Tibial nerve (tissue), 3 donors: Measurements from ENCODE around the gene PCSK7.
"Not testable (repeated sequence)": the region's sequence is repeated elsewhere in the genome, so short reads cannot be mapped to it uniquely, and the experiment has no call there.

Experiments used
- CTCF ChIP-seq, 5 experiments: fragments of 200-600 bp in 3 of 5; fragments of 450-650 bp in 2 of 5; sonication (generic) in 3 of 5; IDR thresholded peaks; one replicate each; pipeline ENCODE4 v1.5.1; 2016 to 2019; ENCODE audit warnings: antibody characterized with exemption in 5 of 5, mild to moderate bottlenecking in 3 of 5, moderate library complexity in 2 of 5
- POLR2A ChIP-seq, 2 donors: fragments of 450-650 bp; IDR thresholded peaks; one replicate each; pipeline ENCODE4 v1.6.1; 2017; ENCODE audit warnings: antibody characterized with exemption in 2 of 2, mild to moderate bottlenecking in 2 of 2, moderate library complexity in 2 of 2

- TF ChIP-seq POLR2A, CTCF (IDR thresholded peaks at IDR 0.05): not testable (repeated sequence)
Measured at GRCh38 chr11:117183178-117183577, 48.7 kb downstream of the PCSK7 start.
